B cell (primary cell): ENCODE measurements around the gene HOXC6. TPM values are rescaled to one million over a fixed set of nuclear protein-coding genes. Genes with fewer than 3 reads are reported as not detected.

Experiments
- ATAC-seq: fragments of 200-7000 bp; cut with Tn5 transposase; one replicate; pipeline ENCODE4 v1.10.0; 2021; ENCODE audit warnings: low read depth, mild to moderate bottlenecking, moderate number of reproducible peaks, moderate library complexity
- CTCF ChIA-PET: fragments of 350-600 bp; sonication (Branson Sonifier 250); formaldehyde crosslinking; loops from one replicate; lab custom pipeline; 2021; ENCODE audit warnings: antibody characterized with exemption, inconsistent platforms; lab: Charles Lee
- POLR2A ChIA-PET: fragments of 350-600 bp; sonication (Branson Sonifier 250); formaldehyde crosslinking; loops from one replicate; lab custom pipeline; 2021; ENCODE audit warnings: antibody characterized with exemption; lab: Charles Lee
- DNase-seq: peaks from one replicate; pipeline ENCODE4 v3.0.0; 2013
- H2AFZ ChIP-seq: 2 replicates; pipeline ENCODE4 v1.6.1; 2012; ENCODE audit warnings: mild to moderate bottlenecking, low read depth, low read length; ENCODE audit not compliant: insufficient read depth, poor library complexity, severe bottlenecking
- H3K27ac ChIP-seq, 2 donors: 1 replicate in 1 of 2; 2 replicates in 1 of 2; pipeline ENCODE4 v1.5.1; 2012 to 2013; ENCODE audit warnings: low read length in 2 of 2, mild to moderate bottlenecking in 2 of 2, moderate library complexity in 1 of 2
- H3K27me3 ChIP-seq, 4 experiments: fragments of 200-600 bp in 1 of 4; sonication (generic) in 1 of 4; replicated peaks in 1 of 4; 1 replicate in 2 of 4; 2 replicates in 2 of 4; pipeline versions ENCODE4 v1.6.1 to v1.7.0; 2013 to 2016; ENCODE audit warnings: low read length in 3 of 4, mild to moderate bottlenecking in 2 of 4, mixed read lengths in 1 of 4, moderate library complexity in 1 of 4; ENCODE audit not compliant: insufficient read depth in 4 of 4, control insufficient read depth in 3 of 4; ENCODE audit errors: control extremely low read depth in 1 of 4
- H3K36me3 ChIP-seq, 2 experiments: replicated peaks in 1 of 2; 1 replicate in 1 of 2; 2 replicates in 1 of 2; pipeline versions ENCODE4 v1.6.1 to v1.7.1; 2013; ENCODE audit warnings: low read length in 1 of 2; ENCODE audit not compliant: insufficient read depth in 2 of 2, control insufficient read depth in 1 of 2; ENCODE audit errors: control extremely low read depth in 1 of 2, extremely low read depth in 1 of 2
- H3K4me1 ChIP-seq, 2 donors: fragments of 200-600 bp in 1 of 2; sonication (generic) in 1 of 2; 1 replicate in 1 of 2; 2 replicates in 1 of 2; pipeline versions ENCODE4 v1.5.1 to v1.6.1; 2013 to 2017; ENCODE audit warnings: low read length in 2 of 2; ENCODE audit not compliant: control insufficient read depth in 2 of 2, insufficient read depth in 2 of 2
- H3K4me2 ChIP-seq: replicated peaks from 2 replicates; pipeline ENCODE3; 2012; ENCODE audit warnings: mild to moderate bottlenecking, low read depth, low read length; ENCODE audit not compliant: poor library complexity, severe bottlenecking
- H3K4me3 ChIP-seq, 5 experiments: fragments of 200-600 bp in 1 of 5; sonication (generic) in 1 of 5; 1 replicate in 3 of 5; 2 replicates in 2 of 5; pipeline versions ENCODE4 v1.5.1 to v1.7.0; 2011 to 2016; ENCODE audit warnings: low read length in 4 of 5, mild to moderate bottlenecking in 4 of 5, low read depth in 2 of 5, control low read depth in 1 of 5, moderate library complexity in 1 of 5; ENCODE audit not compliant: insufficient read depth in 1 of 5; ENCODE audit errors: control extremely low read depth in 1 of 5, extremely low read depth in 1 of 5
- H3K79me2 ChIP-seq: fragments of 200-600 bp; sonication (generic); one replicate; pipeline ENCODE4 v1.6.0; 2016; ENCODE audit warnings: low read length; ENCODE audit not compliant: control insufficient read depth, insufficient read depth
- H3K9ac ChIP-seq: fragments of 200-600 bp; sonication (generic); 2 replicates; pipeline ENCODE4 v1.6.1; 2017; ENCODE audit warnings: mild to moderate bottlenecking, low read length, moderate library complexity
- H3K9me3 ChIP-seq, 3 donors: one replicate each; pipeline versions ENCODE4 v1.6.1 to v1.7.1; 2013; ENCODE audit warnings: low read length in 2 of 3; ENCODE audit not compliant: control insufficient read depth in 2 of 3, insufficient read depth in 1 of 3; ENCODE audit errors: control extremely low read depth in 1 of 3
- H4K20me1 ChIP-seq: 2 replicates; pipeline ENCODE4 v1.6.0; 2012; ENCODE audit warnings: mild to moderate bottlenecking, low read length; ENCODE audit not compliant: insufficient read depth, control insufficient read depth, poor library complexity, severe bottlenecking
- H3K27ac Mint-ChIP-seq: one replicate; pipeline ENCODE4 v1.8.0; 2021; ENCODE audit warnings: mixed read lengths
- H3K27me3 Mint-ChIP-seq: one replicate; pipeline ENCODE4 v1.8.0; 2021; ENCODE audit warnings: mixed read lengths
- H3K4me1 Mint-ChIP-seq: one replicate; pipeline ENCODE4 v1.8.0; 2021; ENCODE audit warnings: mixed read lengths
- H3K4me3 Mint-ChIP-seq: one replicate; pipeline ENCODE4 v1.8.0; 2021; ENCODE audit warnings: mixed read lengths
- H3K9me3 Mint-ChIP-seq: one replicate; pipeline ENCODE4 v1.8.0; 2022; ENCODE audit warnings: mixed read lengths; ENCODE audit not compliant: insufficient read depth
- CTCF ChIP-seq: fragments of 200-600 bp; IDR thresholded peaks from one replicate; pipeline ENCODE4 v1.8.0; 2022; ENCODE audit warnings: antibody characterized with exemption, mild to moderate bottlenecking
- EZH2 ChIP-seq: IDR thresholded peaks from 2 replicates; pipeline ENCODE4 v1.6.1; 2012; ENCODE audit warnings: borderline replicate concordance, low read depth, mild to moderate bottlenecking, moderate library complexity, low read length; ENCODE audit not compliant: insufficient read depth, poor library complexity, severe bottlenecking
- WGBS: methylation state at CpG from one replicate; pipeline ENCODE4 v1.1.5; 2013; ENCODE audit warnings: missing lambda C conversion rate; ENCODE audit not compliant: insufficient coverage; 5-methylcytosine and 5-hydroxymethylcytosine counted together
- intact Hi-C: fragments of 100-400 bp; cut with micrococcal nuclease; formaldehyde crosslinking; loops from one replicate; pipeline ENCODE4 v1.10.0; 2022
- polyA plus RNA-seq: library from polyadenylated mRNA; depleted of rRNA; stranded (reverse); fragments of >200 nt; gene quantifications from 2 replicates; pipeline ENCODE4 v1.2.3, GENCODE V29; 2012
- total RNA-seq, 2 donors: library from RNA; stranded (reverse); fragments of 120-200 nt in 1 of 2; gene quantifications; 1 replicate in 1 of 2; 2 replicates in 1 of 2; pipeline versions ENCODE4 v1.2.3 to v1.2.4, GENCODE V29; 2013 to 2022

HOXC6 gene
- total and polyA plus RNA-seq, 2 donors (not counting 1 experiment from before 2014, with no cell fraction given) = not detected

- Histone ChIP-seq H3K9ac (no peak overlapping the region), H3K4me3 (no peak overlapping the region), H3K9me3 (peaks cover 0 to 35% (median 6%) of the 10 kb centered on the region in 3 donors), H3K79me2 (no peaks in the 10 kb centered on the region), H3K27ac (no peak overlapping the region), H3K36me3 (no peaks in the 10 kb centered on the region), H3K4me1 (peaks cover 20 to 51% of the 10 kb centered on the region in 2 donors), H4K20me1 (no peaks in the 10 kb centered on the region), H3K4me2 (no peak overlapping the region), H2AFZ (no peak overlapping the region), H3K27me3 (peaks cover 0 to 91% (median 82%) of the 10 kb centered on the region in 4 experiments)
- ChIA-PET POLR2A (no interaction called here), CTCF (interaction anchor here (0.7 to 2.4 kb wide), 7 partner anchors 21 to 416 kb away, joined by 3 to 10 read pairs (median 3); partner anchors contain the start of gene HOXC5)
- peaks cover 26% of the 10 kb centered on the region for H3K4me1 Mint-ChIP-seq
- H3K27ac Mint-ChIP-seq = no peak overlapping the region
- TF ChIP-seq EZH2 (no peak), CTCF (no peak)
- H3K27me3 Mint-ChIP-seq = peaks cover 72% of the 10 kb centered on the region
- H3K9me3 Mint-ChIP-seq = no peaks in the 10 kb centered on the region
- intact Hi-C loops = loop anchor here (5.0 kb wide), 2 partner anchors 35 to 60 kb away; partner anchors contain the start of gene HOXC12
- WGBS = 60% methylated on average over 1 of the region's 14 CpGs
- ATAC-seq (no peak), DNase-seq (no peak)
- no peak overlapping the region for H3K4me3 Mint-ChIP-seq
These were observed 16.3 kb upstream of the HOXC6 start for GRCh38 chr12:54011665-54012532.
